HG03432 (cell line): ENCODE data around the gene LMTK3.

Experiments
- ATAC-seq: cut with Tn5 transposase; IDR thresholded peaks from one replicate; pipeline ENCODE4 v1.9.1; 2021; ENCODE audit warnings: mild to moderate bottlenecking, moderate library complexity; ENCODE audit not compliant: unreplicated experiment

The LMTK3 gene

GRCh38 chr19:48473161-48473966 is 38.3 kb downstream of the LMTK3 start:
- no peak for ATAC-seq

- no peak for ATAC-seq
Observed at GRCh38 chr19:48471836-48472235, 39.8 kb downstream of the LMTK3 start.

DNA sequence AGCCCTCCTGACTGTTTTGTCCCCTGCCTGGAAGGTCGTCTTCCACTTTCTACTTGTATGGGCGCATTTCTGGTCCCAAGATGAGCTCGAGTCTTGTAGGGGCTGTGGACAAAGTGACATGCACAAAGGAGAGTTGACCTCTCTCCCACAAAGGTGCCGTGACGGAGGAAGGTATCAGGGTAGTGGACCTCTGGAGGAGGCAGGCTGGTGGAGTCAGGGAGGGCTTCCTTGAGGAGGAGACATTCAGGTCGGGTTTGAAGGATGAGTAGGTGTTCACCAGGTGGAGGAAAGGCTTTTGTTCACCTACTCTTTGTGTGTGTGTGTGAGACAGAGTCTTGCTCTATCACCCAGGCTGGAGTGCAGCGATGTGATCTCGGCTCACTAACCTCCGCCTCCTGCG is 40.8 kb downstream of the LMTK3 start:
- no peak for ATAC-seq

DNA sequence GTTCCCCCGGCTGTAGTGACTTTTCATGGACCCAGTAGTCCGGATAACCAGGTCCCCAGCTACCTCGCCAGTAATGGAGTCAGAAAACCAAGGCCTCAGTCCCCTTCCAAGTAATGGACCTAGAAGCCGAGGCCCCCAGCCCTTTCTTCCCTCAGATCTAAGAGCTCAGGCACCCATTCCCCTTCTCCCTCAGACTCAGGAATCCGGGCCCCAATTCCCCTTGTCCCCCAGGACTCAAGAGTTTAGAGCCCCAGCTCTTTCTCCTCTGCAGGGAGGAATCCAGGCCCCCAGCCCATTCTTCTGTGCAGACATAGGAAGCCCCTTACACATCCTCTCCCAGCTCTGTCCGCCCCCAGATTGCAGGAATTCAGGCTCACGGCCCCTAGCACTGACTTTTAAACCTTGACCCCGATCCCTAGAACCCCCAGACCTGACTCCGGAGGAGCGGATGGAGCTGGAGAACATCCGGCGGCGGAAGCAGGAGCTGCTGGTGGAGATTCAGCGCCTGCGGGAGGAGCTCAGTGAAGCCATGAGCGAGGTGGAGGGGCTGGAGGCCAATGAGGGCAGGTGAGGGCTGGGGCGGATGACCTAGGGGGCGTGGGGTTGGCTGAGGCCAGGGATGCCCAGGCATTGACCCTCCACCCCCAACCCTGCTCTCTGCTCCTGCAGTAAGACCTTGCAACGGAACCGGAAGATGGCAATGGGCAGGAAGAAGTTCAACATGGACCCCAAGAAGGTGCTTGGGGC is 41.5 kb downstream of the LMTK3 start:
- no peak for ATAC-seq

- peak; percentile 29 for ATAC-seq
Observed at GRCh38 chr19:48469289-48469881, 42.2 kb downstream of the LMTK3 start, which contains the start of gene CYTH2. Gene CYTH2, plus strand, starts transcription at chr19:48469369. Its CDS starts 139 bp downstream, at chr19:48469508.

- ATAC-seq, result peak; percentile 90
Observed at GRCh38 chr19:48468772-48469288, 42.8 kb downstream of the LMTK3 start.

- ATAC-seq, result no peak
Observed at GRCh38 chr19:48466561-48467325, 44.9 kb downstream of the LMTK3 start.

GRCh38 chr19:48465215-48465614 is 46.4 kb downstream of the LMTK3 start:
- no peak for ATAC-seq

GRCh38 chr19:48461982-48462655 is 49.5 kb downstream of the LMTK3 start:
- ATAC-seq, result no peak

DNA sequence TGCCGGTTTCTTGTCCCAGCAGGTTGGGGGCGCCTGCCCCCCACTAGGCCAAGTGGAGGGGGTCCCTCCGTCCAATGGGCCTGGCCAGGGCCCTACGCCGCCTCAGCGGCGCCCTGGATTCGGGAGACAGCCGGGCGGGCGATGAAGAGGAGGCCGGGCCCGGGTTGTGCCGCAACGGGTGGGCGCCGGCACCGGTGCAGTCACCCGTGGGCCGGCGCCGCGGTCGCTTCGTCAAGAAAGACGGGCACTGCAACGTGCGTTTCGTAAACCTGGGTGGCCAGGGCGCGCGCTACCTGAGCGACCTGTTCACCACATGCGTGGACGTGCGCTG is 50.0 kb downstream of the LMTK3 start:
- ATAC-seq, result no peak

DNA sequence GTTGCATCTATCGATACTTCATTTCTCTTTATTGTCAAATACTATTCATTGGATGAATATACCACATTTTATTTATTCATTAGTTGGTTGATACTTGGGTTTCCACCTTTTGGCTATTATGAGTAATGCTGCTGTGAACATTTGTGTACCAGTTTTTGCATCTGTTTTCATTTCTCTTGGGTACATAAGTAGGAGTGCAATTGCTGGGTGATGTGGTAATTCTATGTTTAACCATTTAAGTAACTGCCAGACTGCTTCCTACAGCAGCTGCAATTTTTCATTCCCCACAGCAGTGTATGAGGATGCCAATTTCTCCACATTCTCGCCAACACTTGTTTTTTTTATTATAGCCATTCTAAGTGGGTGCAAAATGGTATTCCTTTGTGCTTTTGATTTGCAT is 53.6 kb downstream of the LMTK3 start:
- no peak for ATAC-seq

GRCh38 chr19:48456864-48457263 is 54.8 kb downstream of the LMTK3 start:
- ATAC-seq, result no peak

GRCh38 chr19:48455908-48456562 is 55.6 kb downstream of the LMTK3 start:
- ATAC-seq, result no peak

DNA sequence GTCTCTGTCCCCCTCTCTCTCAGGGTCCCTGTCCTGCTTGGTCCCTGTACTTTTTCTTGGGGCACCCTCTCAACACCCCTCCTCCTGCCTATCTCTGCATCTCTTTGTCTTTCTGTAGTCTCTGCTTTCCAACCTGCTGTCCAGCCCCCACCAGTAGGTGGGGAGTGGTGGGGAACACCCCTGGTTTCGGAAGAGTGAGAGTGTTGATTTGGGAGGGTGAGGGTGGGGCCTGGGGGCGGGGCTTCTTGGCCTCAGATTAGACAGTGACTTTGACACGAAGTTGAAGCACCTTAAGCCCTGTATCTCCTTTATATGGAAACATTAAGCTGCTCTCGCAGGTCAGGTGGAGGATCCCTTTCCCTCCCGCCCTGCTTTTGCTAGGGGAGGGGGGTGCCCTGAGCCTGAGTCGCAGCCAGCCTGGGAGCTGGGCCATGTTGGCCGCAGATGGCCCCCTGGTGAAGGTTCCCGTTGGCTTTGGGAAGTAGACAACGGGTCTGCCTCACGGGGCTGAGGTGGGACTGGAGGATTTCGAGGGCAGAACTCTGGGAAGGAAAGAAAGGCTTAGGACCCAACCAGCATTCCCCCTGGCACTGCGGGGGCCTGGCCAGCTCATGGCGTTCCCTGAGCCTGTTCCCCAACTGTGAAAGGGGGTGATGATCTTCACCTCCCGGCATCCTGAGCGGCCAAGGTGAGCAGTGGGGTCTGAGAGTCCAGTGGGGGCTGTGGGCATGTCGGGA is 56.3 kb downstream of the LMTK3 start, which contains the start of gene KCNJ14:
Gene KCNJ14 (plus strand): TSS at position 404 of the 737 bp plus-strand sequence. CDS start 6,151 bp downstream, outside the sequence.
- no peak for ATAC-seq

DNA sequence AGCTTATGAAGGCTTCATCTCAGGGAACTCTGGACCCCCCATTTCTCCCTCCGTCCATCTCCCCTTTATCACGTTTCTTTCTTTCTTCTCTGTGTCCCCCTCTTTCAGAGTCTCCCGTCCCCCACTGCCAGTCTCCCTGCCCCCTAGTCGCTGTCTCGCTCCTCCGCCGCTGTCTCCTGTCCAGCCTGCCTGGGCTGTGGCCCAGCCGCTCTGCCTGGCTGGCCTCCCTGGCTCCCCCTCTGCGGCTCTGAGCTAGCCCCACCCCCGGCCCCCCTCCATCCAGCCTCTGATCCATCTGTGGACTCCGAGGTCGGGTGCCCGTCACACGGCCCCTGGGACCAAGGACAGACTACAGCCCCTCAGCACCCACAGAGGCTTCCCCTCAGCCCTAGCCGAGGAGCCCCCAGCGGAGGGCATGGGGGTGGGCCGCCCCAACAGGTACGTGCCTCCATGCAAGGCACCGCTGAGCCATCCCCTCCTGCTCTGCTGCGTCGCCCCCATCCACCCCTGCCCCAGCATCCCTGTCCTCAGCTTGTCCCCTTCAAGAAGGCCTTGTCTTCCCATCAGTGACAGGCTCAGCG is 57.4 kb downstream of the LMTK3 start:
- no peak for ATAC-seq

DNA sequence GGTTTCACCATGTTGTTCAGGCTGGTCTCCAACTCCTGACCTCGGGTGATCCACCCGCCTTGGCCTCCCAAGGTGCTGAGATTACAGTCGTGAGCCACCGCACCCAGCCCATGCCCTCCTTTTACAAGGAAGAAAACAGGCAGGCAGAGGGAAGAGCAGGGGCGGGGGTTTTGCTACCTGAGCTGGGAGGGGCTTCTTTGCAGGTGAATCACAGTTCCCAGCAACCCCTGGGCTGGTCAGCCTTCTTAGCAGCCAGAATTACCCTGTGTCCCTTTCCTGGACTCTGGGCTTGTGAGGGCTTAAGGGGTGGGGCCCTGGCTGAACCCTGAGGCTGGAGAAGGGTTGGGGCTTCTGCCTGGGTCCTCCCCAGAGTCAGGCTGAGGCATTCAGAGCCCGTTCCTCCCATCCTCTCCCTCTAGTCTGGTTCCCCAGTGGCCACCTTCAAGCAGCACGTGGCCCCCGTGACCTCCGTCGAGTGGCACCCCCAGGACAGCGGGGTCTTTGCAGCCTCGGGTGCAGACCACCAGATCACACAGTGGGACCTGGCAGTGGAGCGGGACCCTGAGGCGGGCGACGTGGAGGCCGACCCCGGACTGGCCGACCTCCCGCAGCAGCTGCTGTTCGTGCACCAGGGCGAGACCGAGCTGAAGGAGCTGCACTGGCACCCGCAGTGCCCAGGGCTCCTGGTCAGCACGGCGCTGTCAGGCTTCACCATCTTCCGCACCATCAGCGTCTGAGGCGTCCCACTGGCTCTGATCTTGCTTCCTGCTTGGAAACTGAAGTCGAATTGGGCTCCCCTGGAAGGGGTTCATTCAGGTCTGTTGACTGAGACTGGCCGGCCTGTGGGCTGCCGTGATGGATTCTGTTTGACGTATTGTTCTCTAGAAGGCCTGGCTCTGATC is 59.1 kb downstream of the LMTK3 start:
- ATAC-seq, result no peak

- ATAC-seq, result no peak
Observed at GRCh38 chr19:48451624-48452023, 60.0 kb downstream of the LMTK3 start.

GRCh38 chr19:48450863-48451262 is 60.8 kb downstream of the LMTK3 start:
- ATAC-seq, result no peak
